ENCODE data around the gene TRAF3.

DNA sequence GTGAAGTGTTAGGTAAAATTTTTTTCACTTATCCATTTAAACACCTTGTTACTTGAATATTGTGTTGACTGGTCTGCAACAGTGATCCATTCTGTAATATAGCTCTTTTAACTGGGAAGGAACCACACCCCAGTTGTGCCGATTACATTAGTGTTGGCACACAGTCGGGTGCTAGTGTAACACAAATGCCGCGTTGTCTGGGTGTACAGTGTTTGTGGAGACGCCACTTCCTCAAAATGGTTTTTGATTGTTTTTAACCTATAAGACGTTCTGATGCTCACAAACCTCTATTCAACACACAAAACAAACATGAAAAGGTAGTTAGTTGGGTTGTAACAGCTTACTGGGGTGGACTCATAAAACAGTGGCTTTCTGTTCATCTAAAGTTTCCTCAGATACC is 48.0 kb upstream of the TRAF3 start:
- TF ChIP-seq, protein P1, sequence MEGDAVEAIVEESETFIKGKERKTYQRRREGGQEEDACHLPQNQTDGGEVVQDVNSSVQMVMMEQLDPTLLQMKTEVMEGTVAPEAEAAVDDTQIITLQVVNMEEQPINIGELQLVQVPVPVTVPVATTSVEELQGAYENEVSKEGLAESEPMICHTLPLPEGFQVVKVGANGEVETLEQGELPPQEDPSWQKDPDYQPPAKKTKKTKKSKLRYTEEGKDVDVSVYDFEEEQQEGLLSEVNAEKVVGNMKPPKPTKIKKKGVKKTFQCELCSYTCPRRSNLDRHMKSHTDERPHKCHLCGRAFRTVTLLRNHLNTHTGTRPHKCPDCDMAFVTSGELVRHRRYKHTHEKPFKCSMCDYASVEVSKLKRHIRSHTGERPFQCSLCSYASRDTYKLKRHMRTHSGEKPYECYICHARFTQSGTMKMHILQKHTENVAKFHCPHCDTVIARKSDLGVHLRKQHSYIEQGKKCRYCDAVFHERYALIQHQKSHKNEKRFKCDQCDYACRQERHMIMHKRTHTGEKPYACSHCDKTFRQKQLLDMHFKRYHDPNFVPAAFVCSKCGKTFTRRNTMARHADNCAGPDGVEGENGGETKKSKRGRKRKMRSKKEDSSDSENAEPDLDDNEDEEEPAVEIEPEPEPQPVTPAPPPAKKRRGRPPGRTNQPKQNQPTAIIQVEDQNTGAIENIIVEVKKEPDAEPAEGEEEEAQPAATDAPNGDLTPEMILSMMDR (IDR thresholded peaks at IDR 0.05) = no peak
- no peak for TF ChIP-seq TCF7L2 (IDR thresholded peaks at IDR 0.05; ENCODE audit: low read depth, low read length)
- TF ChIP-seq POLR2AphosphoS5 (IDR thresholded peaks at IDR 0.05; ENCODE audit: low read depth, low read length) = no peak

Data from Panc1 (cell line).